HG03565 (cell line): ENCODE measurements around the gene VWA3A.
"Not testable (repeated sequence)": the region's sequence is repeated elsewhere in the genome, so short reads cannot be mapped to it uniquely, and the experiment has no call there.

ENCODE experiments used
- ATAC-seq: cut with Tn5 transposase; IDR thresholded peaks from one replicate; pipeline ENCODE4 v1.9.1; 2021; ENCODE audit warnings: mild to moderate bottlenecking, moderate library complexity; ENCODE audit not compliant: unreplicated experiment

Gene VWA3A

DNA sequence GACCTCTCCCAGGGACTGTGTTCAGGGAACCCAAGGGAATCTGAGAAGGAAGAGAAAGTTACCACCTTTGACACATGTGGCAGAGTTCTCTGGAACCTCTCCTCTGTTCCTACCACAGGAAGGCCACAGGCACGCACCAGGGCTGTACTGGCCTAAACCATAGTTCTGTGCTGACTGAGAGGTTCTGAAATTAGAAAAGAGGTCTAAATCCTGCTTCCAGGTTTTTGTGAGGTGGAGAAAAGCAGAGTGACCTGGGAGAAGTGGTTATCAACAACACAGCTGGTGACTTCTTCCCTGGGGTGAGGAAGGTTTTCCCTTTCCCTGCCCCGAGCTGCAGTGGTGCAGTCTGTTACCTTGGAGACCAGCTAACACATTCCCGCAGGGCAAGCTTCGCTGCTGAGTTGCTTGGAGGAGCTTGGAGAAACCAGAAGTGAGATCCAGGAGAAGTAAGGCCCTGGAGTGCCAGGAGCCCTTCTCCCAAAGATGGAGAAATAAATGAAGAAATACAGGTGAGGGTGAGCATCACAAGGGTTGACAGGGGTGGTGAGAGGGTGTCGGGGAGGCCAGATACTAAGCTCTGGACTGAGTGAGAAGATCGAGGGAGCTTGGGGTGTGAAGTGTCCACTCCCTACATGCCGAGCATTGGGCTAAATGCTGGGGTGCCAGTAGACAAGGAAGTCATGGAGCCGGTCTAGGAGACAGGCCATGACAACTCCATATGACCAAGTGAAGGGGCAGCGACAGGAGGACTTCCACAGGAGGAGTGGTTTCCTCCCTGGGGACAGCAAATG, at the start of gene VWA3A:
VWA3A (plus strand) TSS at position 399 of the 791 bp plus-strand sequence; CDS start at position 496, 97 bp downstream.
- no peak for ATAC-seq

DNA sequence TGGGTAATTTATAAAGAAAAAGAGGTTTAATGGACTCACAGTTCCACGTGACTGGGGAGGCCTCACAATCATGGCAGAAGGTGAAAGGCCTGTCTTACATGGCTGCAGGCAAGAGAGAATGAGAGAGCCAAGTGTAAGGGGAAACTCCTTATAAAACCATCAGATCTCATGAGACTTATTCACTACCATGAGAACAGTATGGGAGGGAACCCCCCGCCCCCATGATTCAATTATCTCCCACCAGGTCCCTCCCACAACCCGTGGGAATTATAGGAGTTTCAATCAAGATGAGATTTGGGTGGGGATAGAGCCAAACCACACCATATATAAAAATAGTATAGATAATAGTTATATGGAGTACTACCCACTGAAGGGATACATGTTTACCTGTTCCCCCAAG, 48.5 kb upstream of the VWA3A start:
- ATAC-seq: not testable (repeated sequence)

GRCh38 chr16:22045888-22046287, 46.5 kb upstream of the VWA3A start:
- not testable (repeated sequence) for ATAC-seq

DNA sequence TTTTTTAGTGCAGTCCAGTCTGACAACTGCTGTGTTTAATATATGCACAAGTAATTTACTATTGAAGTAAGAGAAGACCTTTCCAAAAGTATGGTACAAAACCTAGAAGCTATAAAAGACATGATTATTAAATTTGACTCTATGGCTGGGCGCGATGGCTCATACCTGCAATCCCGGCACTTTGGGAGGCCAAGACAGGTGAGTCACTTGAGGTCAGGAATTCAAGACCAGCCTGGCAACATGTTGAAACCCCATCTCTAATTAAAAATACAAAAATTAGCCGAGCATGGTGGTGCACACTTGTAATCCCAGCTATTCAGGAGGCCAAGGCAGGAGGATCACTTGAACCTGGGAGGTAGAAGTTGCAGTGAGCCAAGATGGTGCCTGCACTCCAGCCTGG, 41.4 kb upstream of the VWA3A start:
- no peak for ATAC-seq

- ATAC-seq: no peak
Measured at GRCh38 chr16:22052980-22053379, 39.4 kb upstream of the VWA3A start.

DNA sequence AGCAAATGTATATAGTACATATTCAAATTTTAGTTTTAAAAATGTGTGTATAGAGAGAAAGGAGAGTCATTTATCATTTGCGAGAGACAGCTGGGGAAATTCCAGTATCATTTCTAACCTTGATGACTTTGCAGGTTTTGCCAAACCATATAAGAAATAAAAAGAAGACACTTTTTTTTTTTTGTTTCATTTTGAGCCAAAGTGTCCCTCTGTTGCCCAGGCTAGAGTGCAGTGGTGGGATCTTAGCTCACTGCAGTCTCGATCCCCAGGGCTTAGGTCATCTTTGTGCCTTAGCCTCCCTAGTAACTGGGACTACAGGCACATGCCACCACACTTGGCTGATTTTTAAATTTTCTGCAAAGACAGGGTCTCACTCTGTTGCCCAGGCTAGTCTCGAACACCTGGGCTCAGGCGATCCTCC, 38.4 kb upstream of the VWA3A start:
- no peak for ATAC-seq

DNA sequence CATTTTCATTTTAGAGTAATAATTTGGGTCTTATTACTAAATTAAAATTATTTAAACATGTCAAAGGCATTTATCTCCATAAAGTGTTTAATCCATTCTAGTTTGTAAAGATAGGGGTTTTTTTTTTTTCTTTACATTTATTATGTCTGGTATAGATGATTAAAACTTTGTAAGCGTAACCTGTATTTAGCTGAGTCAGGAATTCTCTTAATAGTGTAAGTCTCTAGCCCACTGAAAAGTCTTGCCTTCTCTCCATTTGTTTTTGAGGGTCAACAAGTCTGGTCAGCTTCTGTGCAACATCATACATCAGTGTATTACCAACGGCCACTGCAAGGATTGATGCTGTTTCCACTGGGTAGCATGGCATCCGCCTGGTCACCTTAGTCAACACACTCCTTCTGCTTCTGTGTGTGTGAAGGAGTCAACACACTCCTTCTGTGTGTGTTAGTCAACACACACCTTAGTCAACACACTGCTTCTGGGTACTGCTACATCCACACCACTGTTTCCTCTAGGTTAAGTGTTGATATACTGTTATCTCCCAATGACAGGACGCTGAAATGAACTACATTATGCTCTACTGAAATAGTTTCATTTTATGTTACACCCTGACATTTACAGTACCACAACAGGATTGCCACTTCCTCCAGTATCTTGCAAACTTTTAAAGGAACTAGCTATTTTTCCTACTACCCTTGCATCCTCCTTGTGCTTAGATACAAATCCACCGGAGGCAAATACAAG, 37.3 kb upstream of the VWA3A start:
- no peak for ATAC-seq

- no peak for ATAC-seq
Measured at GRCh38 chr16:22055881-22056280, 36.5 kb upstream of the VWA3A start.

- no peak for ATAC-seq
Measured at GRCh38 chr16:22063888-22064467, 28.4 kb upstream of the VWA3A start.

DNA sequence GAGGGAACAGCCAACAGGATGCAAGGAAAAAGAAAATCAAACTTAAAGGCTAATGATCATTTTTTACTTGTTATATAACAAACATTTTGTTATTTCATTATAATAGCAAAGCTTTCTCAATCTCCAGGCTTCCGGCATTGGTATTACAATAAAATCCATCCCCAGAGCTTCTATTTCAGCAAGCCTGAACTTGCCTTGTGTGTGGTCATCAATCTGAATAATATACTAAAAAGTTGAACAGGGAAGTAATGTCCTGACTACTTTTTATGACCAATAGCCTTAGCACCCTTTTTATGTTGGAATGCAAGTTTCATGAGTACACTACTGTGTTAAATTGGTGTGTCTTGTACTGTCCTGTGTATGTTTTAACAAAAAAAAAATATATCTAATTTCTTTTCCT, 27.1 kb upstream of the VWA3A start:
- no peak for ATAC-seq

GRCh38 chr16:22070361-22071330, 21.7 kb upstream of the VWA3A start:
- ATAC-seq: no peak

GRCh38 chr16:22071331-22071910, 20.9 kb upstream of the VWA3A start:
- no peak for ATAC-seq

DNA sequence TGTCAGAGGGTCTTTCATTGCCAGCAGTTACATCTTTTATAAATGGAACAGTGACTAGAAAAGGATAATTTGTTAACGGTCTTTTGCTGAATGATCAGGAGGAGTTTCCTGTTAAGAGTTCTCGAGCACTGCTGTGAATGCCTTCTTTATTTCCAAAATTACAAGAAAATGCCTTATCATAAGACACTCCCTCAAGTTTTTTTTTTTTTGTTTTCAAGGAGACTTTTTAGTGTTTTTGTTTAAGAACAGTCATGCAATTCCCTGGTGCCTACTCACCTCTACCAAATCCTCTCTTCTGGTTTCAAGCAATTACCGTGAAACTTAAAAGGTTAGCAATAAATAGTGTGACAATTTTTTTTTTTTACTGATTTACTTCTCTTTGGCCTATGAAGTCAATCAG, 19.0 kb upstream of the VWA3A start:
- no peak for ATAC-seq

GRCh38 chr16:22075043-22075757, 17.1 kb upstream of the VWA3A start:
- ATAC-seq: no peak

- ATAC-seq: no peak
Measured at GRCh38 chr16:22075776-22076175, 16.6 kb upstream of the VWA3A start.

- ATAC-seq: no peak
Measured at GRCh38 chr16:22077700-22078313, 14.5 kb upstream of the VWA3A start.

DNA sequence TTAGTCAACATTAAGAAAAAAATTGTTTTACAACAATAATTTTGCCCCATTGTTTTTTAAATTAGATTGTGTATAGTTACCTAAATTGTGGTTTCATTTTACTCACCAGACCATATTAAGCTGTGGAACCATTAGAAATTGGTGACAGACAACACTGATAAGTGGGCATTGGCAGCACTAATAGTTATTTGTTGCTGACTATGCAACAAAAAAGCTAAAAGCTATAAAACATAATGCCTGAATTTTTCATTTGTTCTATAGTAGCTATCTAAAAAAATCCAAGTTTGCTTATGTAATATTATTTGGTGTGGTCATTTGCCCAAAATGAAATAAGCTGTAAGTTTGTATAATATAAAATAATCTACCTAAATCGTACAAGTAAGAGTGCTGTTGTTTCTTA, 13.7 kb upstream of the VWA3A start:
- ATAC-seq: no peak

GRCh38 chr16:22081050-22081449, 11.3 kb upstream of the VWA3A start:
- no peak for ATAC-seq

- no peak for ATAC-seq
Measured at GRCh38 chr16:22086440-22086839, 5.9 kb upstream of the VWA3A start.
